HS-5 (cell line): ENCODE data around the gene SAMD4A.
"Not testable (repeated sequence)": the region's sequence is repeated elsewhere in the genome, so short reads cannot be mapped to it uniquely, and the experiment has no call there.

Experiments
- DNase-seq: peaks from one replicate; pipeline ENCODE4 v3.0.0-alpha.2; 2012; ENCODE audit warnings: low read depth

Gene SAMD4A

DNA sequence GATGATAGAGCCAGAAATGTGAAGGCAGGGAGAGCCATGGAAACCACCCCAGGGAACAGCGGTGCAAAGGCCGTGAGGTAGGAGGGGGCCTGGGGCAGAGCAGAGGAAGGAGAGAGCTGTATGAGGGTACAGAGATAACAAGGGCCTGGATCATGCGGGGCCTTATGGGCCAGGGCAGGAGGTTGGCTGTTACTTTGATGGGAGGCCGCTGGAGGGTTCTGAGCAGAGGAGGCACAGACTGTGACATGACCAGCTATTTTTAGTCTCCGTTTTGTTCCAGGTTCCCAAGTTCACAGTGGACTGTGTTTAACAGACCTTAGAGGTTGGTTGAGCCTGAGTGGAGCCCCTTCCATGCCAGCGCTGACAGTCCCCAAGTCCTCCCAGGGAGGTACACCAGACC lies 217.1 kb downstream of the SAMD4A start:
- no peak for DNase-seq

DNA sequence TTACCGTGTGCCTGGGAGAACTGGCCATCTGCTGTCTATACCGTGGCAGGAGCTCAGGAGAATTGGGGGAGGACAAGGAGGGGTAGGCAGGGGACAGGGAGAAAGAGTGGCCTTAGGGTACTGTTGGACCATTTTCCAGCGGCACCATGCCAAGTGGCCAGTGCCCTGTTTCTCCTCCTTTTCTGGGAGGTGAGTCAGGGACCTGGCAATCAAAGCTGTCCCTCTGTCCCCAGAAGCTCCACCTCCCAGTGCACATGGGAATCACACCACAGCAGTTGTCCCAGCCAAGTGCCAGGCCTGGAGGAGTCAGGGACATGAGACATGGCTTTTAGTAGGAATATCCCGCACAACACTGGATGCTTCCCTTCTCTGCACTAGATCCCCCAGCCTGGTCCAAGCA lies 217.7 kb downstream of the SAMD4A start:
- no peak for DNase-seq

GRCh38 chr14:54785136-54785777 lies 218.3 kb downstream of the SAMD4A start:
- no peak for DNase-seq

GRCh38 chr14:54785778-54786770 lies 219.1 kb downstream of the SAMD4A start:
- DNase-seq: no peak

GRCh38 chr14:54786838-54787237 lies 219.9 kb downstream of the SAMD4A start:
- DNase-seq: no peak

- no peak for DNase-seq
Observed at GRCh38 chr14:54787261-54787660, 220.3 kb downstream of the SAMD4A start.

GRCh38 chr14:54788701-54789100 lies 221.8 kb downstream of the SAMD4A start:
- DNase-seq: no peak

DNA sequence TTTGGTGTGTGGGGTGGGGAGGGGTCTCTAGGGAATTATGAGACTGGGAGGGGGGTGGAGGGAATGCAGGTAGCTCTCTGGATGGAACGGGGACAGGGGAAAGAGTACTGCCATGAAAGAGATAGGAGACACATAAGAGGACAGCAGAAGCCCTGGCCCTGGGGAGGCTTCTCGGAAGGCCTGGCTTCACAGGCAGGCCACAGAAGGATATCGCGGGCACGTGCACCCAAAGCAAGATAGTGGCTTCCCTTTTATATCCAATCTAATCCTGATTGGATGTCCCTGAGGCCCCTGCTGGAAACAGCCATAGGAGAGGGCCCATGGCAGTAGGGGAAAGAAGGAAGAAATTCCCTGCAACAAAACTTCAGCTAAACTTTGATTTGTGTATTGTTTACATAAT lies 222.2 kb downstream of the SAMD4A start:
- DNase-seq: no peak

DNA sequence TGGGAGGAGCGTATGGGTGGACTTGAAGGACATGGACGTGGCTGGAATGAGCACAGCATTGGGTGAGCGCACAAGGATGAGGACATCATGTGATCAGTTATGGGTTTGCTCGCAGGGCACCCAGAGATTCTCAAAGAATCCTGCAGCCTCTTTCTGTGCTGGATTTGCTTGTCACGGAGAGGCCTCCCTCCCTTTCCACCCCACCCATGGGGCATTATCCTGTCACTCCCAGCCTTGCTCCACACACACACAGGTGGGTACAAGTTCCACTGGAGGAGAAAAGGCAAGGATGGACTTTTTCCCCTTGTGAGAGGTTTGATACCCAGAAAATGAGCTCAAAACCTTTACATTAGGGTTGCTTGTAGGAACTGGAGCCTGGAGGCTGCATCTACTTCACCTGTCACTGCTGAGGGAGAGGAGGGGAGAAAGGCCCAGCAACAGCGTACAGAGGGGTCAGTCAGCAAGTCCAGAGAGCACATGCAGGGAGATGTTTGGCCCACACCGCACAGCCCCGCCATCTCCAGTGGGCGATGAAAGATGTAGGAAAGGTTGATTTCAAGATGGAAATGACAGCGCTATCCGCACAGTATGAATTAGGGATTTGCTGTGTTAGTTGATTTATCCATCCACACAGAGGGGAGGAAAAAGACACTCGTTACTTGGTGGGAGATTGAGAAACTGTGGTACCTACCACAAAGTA lies 223.0 kb downstream of the SAMD4A start:
- no peak for DNase-seq

- DNase-seq: no peak
Observed at GRCh38 chr14:54791001-54791400, 224.1 kb downstream of the SAMD4A start.

GRCh38 chr14:54792288-54792687 lies 225.4 kb downstream of the SAMD4A start:
- DNase-seq: no peak

- DNase-seq: no peak
Observed at GRCh38 chr14:54794159-54794558, 227.2 kb downstream of the SAMD4A start.

GRCh38 chr14:54794796-54795195 lies 227.9 kb downstream of the SAMD4A start:
- no peak for DNase-seq

DNA sequence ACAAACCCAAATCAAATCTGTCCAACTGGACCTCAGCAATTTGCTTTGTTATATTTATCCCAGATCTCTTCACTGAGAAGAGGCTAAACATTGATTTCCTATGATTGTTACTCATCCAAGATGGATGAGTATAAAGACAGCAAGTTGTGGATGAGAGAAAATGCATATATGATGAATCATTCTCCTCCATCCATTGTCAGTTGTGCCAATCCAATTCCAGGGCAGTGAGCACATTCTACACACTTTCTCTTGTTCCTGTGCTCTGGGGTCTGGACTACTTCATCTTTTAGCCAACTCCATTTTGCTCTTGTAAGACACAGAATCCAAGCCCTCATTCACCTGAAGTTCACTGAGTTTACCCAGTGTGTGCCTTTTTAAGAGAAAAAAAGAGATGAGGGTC lies 230.0 kb downstream of the SAMD4A start:
- peak; percentile 70 for DNase-seq

GRCh38 chr14:54797556-54797955 lies 230.6 kb downstream of the SAMD4A start:
- no peak for DNase-seq

DNA sequence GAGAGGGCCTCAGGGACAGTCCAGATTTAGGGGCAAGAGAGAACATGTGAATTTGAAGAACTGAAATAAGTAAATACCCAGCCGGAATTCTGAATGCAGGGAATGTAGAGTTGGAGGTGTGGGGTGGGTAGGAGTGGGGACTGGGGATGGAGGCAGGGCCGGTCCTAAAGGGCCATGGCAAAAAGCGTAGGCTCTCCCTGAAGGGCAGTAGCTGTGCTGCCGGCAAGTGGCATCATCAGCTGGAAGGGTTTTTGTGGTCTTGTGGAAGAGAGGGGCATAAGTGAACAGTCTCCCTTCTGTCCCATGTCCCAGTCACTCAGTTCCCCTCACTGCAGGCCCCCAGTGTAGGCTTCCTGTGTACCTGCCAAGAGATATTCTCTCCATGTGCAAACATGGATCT lies 231.1 kb downstream of the SAMD4A start:
- DNase-seq: no peak

- no peak for DNase-seq
Observed at GRCh38 chr14:54798465-54799124, 231.7 kb downstream of the SAMD4A start.

DNA sequence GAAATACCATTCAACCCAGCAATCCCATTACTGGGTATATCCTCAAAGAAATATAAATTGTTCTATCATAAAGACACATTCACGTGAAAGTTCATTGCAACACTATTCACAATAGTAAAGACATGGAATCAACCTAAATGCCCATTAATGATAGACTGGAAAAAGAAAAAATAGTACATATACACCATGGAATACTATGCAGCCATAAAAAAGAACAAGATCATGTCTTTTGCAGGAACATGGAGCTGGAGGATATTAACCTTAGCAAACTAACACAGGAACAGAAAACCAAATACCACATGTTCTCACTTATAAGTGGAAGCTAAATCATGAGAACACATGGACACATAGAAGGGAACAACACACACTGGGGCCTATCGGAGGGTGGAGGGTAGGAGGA lies 234.6 kb downstream of the SAMD4A start:
- not testable (repeated sequence) for DNase-seq

GRCh38 chr14:54803396-54803795 lies 236.5 kb downstream of the SAMD4A start:
- no peak for DNase-seq

DNA sequence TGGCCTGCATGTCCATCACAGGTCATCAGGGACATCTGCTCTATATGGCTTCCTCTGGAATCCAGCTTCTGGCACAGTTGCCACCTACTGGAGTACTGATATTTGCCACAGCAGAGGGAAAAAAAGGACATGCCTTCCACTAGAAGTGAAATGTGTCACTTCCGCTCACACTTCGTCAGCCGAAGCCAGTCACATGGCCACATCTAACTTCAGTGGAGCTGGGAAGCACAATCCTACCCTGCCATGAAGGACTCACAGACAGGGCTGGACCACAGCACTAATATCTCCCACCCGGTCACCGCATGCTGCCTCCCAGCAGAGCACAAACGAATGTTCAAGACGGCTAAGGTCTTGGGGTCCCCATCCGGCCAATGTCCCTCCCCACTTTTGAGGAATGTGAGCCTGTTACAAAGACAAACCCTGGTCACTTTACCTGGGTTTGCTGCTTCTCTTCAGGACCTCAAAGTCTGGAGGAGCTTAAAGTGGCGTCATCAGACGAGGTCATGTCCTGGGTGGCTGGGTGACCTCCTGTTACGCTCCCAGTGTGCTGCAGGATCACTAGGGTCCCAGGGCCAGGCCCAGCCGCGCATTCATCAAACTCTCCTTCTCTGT lies 237.1 kb downstream of the SAMD4A start:
- DNase-seq: no peak

GRCh38 chr14:54804538-54805041 lies 237.7 kb downstream of the SAMD4A start:
- no peak for DNase-seq

DNA sequence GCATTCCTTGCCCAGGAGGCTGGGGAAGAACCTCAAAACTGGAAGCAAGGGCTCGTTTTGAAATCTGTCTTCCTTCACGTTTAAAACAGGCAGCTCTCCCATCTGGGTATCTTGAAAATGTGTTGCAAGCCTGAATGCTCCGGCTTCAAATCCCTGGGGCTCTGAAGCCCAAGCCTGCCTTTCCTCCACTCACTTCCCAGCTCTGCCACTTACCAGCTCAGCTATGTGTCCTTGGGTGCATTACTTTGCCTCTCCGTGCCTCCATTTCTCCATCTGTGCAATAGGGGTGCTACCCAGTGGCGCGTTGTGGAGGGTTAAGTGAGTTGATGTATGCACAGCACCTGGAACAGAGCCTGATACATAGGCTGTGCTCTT lies 238.1 kb downstream of the SAMD4A start:
- no peak for DNase-seq
